Caki2 (cell line): ENCODE results near the gene FAF1. TPM values are rescaled to one million over a fixed set of nuclear protein-coding genes. Genes with fewer than 3 reads are reported as not detected.
"Not testable (repeated sequence)": the region's sequence is repeated elsewhere in the genome, so short reads cannot be mapped to it uniquely, and the experiment has no call there.

Experiments
- DNase-seq: peaks from one replicate; pipeline ENCODE4 v3.0.0-alpha.2; 2015; ENCODE audit warnings: low read depth
- in situ Hi-C: cut with HindIII; loops from 2 replicates; pipeline ENCODE4 v1.10.0; 2016; ENCODE audit warnings: low sequenced_read_pairs, low pct_unique_long_range_greater_than_20kb, mixed read lengths
- total RNA-seq: library from RNA; depleted of rRNA; stranded (reverse); fragments of >200 nt; shearing (Covaris generic); gene quantifications from 2 replicates; pipeline ENCODE4 v1.2.3, GENCODE V29; 2014; ENCODE audit warnings: low replicate concordance; rRNA removed

The FAF1 gene
- total RNA-seq = 23.7 and 75.4 TPM in 2 replicates

DNA sequence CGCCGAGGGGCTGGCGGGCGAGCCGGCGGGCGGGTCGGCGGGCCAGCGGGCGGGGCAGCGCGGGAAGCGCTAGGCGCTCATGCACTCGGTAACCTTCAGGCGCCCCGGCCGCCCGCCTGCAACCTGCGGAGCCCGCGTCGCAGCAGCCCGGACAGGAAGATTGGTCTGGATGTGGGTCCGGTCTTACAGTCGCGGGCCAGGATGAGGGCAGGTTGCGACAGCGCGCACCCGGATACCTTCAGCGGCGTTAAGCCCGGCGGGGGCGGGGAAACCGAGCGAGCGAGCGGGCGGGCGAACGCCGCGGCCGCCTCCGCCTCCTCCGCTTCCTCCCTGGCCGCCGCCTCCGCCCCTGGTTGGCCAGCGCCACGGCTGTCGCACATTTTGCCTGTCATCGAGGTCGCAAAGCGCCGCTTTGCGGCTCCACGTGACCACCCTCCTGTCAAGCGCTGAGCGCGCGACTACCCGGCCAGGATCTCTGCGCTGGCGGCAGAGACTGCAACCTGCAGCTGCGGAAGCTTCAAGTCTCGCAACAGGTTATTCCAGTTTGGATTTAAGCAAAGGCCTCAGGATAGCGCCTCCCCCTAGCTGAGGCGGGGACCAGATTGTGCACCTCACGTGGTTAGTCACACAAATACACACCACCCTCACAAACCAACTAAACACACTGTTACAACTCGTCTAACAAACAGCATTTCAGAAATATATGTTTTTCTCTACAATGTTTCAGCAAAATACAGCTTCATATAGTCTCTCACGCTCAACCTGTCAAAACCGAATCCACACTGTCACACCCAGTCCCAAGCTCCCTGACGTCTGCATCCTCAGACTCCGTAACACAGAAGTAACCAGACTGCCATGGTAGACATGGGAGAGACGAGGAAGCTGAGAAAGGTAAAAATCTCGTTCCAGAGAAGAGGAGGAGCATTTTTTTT, at the start of gene FAF1:
Gene FAF1 (minus strand): TSS at position 355 of the 932 bp plus-strand sequence. CDS start 456 bp downstream, outside the sequence.
- peak; percentile 97 for DNase-seq
- in situ Hi-C loops = no loop called here

DNA sequence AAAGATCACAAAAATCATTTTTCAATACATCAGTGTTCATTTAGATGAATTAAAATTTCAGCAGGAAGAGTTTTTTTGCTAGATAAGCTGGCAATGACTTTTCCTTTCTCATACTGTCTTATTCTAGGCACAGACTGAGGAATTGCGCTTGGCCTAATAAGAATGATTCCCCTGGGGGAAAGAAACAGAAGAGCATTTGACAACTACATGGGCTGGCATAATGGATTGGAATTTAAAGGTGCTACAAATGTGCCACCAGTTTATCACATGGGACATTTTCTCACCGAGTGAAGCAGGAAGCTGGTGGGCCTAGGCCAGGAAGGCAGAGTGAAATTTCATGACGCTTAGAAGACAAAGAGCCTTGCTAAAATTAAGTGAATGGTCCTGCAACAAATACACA, 49.3 kb upstream of the FAF1 start:
- in situ Hi-C loops = no loop called here

DNA sequence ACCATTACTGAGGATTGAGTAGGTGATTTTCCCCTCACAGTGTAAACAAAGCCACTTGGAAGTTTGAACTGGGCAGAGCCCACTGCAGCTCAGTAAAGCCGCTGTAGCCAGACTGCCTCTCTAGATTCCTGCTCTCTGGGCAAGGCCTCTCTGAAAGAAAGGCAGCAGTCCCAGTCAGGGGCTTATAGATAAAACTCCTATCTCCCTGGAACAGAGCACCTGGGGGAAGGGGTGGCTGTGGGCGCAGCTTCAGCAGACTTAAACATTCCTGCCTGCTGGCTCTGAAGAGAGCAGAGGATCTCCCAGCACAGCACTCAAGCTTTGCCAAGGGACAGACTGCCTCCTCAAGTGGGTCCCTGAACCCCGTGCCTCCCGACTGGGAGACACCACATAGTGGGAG, 45.5 kb upstream of the FAF1 start:
- DNase-seq, in situ Hi-C loops: not testable (repeated sequence)

More for the DNA sequence above, 49.3 kb upstream of the FAF1 start:
- DNase-seq = no peak

DNA sequence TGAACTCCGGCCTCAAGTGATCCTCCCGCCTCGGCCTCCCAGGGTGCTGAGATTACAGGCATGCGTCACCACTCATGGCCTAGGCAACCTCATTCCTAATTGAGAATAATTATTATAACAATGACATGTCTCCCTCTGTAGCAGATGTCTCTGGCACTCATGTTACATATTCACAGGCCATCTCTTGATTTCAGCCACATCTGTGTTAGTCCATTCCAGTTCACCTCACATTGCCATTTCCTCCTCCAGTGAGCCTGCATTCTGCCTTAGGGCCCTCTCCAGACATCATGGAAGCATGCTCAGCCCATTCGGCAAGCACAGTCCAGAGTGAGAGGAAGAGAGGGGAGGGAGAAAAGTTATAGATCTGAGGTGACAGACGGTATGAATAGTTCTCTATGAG, 42.4 kb upstream of the FAF1 start:
- in situ Hi-C loops = no loop called here
- DNase-seq = no peak

DNA sequence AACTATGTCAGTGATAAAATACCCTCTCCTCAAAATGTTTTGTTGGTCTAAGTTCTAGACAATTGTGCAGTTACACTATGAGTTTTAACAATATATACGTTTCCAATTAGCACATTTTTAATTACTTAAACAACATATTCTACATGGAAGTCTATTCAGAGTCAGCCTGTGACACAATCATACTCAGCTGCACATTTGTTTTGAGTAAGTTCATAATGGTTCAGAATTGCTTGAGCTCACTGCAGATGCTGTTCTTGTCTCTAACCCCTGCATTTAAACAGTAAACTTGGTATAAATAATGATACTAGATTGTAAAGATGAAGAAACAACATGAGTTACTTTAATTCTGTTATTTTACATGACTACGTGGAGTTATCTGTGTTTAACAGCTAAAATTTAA, 40.6 kb upstream of the FAF1 start:
- in situ Hi-C loops = no loop called here
- no peak for DNase-seq

DNA sequence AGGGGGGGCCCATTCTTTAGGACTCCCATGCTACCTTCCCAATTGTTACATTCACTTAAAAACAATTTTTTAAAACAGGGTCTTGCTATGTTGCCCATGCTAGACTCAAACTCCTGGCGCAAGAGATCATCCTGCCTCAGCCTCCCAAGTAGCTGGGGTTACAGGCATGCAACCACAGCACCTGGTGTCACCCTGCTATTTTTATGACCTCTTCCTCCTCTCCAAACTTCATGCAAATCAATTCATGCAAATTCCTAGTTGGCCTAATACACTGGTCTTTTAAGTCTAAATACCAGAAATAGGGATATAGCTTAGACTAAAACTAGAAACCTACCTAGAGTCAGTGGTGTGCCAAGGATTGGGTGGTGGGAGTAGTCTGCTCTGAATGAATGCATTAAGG, 40.1 kb upstream of the FAF1 start:
- DNase-seq = no peak
- in situ Hi-C loops = no loop called here

DNA sequence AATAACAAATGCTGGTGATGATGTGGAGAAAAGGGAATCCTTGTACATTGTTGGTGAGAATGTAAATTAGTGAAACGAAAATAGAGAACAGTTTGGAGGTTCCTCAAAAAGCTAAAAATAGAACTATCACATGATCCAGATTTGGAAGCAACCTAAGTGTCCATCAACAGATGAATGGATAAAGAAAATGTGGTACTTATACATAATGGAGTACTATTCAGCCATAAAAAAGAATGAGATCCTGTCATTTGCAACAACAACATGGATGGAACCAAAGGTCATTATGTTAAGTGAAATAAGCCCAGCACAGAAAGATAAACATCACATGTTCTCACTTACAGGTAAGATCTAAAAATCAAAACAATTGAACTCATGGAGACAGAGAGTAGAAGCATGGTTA, 39.3 kb upstream of the FAF1 start:
- in situ Hi-C loops, DNase-seq: not testable (repeated sequence)

DNA sequence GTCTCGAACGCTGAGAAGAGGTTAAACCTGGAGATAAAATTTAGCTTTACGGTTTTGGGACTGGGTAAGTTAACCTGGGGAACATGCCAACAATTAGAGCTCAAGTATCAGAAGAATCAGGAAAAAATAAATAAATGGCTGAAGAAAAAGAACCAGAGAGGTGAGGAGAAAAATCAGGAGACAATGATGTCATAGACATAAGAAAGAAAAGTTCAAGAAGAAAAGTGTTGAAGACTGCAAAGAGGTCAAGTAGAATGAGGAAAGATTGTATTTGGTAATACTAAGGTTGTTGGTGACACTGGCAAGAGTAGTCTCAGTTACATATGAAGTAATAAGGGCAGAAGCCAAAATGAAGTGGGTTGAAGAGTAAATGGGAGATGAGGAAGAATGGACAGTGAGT, 36.0 kb upstream of the FAF1 start:
- no peak for DNase-seq
- in situ Hi-C loops = no loop called here

DNA sequence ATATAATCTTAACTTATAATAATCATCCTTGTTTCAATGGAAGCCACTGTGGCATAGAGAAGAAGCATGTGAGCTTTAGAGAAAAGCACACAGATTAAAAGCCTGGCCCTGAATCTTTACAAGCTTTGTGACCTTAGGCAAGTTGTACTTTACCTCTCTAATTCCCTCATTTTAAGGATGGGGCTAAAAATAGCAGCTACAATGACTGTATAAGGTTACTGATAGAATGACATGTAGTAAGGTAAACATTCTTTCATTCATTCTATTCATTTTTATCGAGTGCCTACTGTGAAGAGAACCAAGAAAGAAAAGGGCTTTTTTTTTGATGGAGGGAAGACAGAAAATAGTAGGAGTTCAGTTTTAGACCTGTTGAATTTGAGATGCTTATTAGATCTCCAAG, 35.6 kb upstream of the FAF1 start:
- in situ Hi-C loops = no loop called here

DNA sequence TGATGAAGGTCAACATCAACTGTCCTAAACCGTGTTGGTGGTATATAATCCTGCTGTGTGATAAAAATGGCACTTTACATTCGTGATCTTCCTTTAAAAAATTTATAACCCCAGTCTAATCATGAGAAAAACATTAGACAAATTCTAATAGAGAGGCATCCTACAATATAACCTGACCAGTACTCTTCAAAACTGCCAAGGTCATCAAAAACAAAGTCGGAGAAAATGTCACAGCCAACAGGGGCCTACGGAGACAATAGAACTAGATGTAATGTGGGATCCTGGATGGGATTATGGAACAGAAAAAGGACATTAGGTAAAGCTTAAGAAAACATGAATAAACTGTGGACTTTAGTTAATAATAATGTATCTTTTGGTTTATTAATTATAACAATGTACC, 34.9 kb upstream of the FAF1 start:
- DNase-seq = no peak
- in situ Hi-C loops = no loop called here

More for the DNA sequence above, 35.6 kb upstream of the FAF1 start:
- no peak for DNase-seq

DNA sequence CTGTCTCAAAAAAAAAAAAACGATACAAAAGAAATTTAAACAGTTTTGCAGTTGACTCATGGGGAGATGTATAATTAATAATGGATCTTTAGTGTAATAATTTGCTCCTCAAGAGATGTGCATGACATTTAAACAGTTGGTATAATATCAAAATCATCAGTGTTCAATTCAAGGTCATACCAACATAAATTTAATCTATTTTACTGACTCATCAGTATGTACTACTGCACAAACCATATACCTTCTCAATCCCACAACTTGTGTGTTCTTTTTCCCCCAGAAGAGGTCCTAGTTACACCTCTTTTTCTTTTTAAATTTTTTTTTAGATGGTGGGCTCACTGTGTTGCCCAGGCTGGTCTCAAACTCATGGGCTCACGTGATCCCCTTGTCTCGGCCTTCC, 33.6 kb upstream of the FAF1 start:
- no peak for DNase-seq
- in situ Hi-C loops = no loop called here

DNA sequence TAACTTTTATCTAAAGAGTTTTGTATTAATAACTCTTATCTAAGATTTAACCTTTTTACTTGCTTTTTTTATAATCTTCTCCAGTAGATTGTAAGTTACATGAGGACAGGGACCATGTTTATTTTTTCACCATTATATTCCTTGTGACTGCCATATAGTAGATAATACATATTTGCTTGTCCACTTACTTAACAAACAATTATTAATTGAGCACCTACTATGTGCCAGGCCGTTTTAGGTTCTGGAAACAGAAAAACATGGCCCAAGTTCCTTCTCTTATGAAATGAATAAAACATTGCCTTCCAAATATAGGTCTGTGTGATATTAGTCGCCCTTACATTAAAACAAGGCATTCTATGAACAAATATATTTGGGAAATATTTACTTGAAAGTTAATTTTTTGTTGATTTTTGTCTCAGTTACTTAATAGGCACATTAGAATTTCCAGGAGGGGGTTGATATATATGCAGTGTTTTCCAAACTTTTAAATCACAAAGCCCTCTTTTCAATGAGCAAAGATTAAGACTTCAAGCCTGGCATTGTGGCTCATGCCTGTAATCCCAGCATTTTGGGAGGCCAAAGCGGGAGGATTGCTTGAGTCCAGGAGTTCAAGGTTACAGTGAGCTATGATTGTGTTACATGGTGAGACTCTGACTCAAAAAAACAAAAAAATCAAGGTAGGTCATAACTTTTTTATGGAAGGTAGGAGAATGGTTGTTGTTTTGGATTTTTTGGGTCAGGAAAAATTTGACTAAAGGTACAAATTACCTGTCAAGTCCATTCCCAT, 32.7 kb upstream of the FAF1 start:
- DNase-seq = no peak
- in situ Hi-C loops = no loop called here

DNA sequence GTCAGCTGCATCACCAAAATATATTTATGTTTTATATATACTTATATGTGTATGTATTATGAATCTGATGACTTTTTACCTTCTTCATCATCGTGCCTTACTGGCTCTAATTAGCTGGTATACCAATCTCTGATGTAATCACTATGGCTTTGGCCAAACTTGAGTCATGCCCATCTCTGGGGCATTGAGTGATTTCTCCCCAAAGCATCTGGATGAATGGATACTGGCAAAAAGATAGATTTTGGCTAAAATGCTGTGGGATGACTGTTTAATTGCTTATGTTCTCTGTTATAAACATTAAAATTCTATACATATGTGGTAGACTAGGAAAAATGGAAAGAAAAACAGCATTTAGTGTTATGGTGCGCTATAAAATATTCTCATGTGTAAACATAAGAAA, 29.6 kb upstream of the FAF1 start:
- no peak for DNase-seq
- in situ Hi-C loops = no loop called here

DNA sequence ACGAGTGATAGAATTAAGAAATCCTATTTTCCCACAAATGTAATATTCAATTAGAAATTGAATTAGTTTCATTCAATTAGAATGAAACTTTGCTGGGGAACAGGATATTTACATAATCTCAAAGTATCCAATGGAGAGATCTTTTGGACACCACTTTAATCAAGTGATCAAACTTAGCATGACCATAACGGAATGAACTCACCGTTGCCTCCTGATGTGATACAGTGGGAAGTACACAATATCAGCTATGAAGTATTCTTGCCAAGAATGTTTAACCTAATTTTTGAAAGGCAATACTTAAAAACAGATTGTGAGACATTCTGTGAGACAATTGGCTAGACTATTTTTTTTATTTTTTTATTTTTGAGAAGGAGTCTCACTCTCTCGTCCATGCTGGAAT, 26.6 kb upstream of the FAF1 start:
- in situ Hi-C loops = no loop called here
- DNase-seq = no peak

DNA sequence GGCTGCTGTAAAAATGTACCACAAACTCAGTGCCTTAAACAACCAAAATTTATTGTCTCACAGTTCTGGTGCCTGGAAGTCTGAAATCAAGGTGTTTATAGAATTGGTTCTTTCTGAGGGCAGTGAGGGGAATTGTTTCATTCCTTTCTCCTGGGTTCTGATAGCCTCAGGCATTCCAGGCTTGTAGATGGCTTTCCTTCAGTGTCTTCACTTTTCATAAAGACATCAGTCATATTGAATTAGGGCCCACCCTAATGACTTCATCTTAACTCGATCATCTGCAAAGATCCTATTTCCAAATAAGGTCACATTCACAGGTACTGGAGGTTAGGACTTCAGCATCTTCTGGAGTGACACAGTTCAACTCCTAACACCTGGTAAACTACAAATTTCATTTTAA, 25.0 kb upstream of the FAF1 start:
- in situ Hi-C loops = no loop called here
- peak; percentile 46 for DNase-seq

DNA sequence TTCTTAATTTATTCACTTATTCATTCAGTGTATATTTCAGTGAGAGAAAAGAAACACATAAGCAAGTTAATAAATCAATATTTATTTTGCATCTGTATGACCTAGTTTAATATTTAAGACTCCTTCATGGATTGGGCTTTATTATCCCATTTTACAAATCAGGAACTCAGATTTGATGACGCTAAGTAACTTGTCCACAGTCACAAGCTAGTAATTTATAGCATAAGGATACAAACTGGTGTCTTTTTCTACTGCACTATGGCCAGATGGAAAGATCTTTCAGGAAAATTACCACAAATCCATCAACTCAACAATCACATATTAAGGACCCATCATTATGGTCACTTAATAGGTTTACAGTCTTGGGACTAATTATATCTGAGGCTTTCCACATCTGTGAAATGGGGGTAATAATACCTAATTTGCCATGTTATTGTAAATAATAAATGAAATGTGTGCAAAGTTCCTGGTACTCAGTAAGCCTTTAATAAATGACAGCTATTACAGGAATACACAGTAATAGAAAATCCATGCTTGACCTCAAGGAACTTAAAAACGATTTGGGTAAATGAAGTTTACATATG, 23.2 kb upstream of the FAF1 start:
- in situ Hi-C loops = no loop called here
- DNase-seq = peak; percentile 41

DNA sequence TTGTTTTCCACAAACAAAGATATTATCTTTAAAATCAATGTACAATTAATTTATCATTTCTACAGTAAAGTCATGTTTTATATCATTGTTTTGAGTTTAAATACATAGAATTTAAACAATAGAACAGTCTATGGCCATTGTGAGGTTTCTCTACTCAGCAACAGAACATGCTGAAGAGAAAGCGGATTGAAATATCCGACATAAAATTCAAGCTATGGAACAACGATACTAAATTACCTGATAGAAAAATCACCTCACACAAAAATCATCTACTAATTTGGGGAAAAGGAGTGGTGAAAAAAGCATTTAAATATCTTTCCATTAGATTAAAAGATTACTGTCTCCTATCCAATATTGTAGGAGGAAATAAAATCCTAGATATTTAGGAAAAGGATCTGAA, 22.5 kb upstream of the FAF1 start:
- in situ Hi-C loops = no loop called here
- DNase-seq = peak; percentile 54

DNA sequence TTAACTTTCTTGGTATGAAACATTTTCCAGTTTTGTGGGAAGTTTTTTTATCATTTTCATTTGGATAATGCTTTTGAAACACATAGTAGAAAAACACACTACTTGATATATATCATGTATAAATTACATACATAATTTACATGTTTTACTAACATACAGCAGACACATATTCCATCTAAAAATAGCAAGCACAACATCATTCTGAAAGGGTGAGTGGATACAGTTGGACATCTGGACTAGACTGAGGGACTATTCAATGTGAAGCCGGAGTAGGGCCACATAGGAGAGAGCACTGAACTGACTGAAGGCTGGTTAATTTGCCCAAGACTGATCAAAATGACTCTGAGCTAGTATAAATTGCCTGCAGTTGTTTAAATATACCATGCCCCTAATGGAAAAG, 21.7 kb upstream of the FAF1 start:
- in situ Hi-C loops = no loop called here
- DNase-seq = peak; percentile 63

DNA sequence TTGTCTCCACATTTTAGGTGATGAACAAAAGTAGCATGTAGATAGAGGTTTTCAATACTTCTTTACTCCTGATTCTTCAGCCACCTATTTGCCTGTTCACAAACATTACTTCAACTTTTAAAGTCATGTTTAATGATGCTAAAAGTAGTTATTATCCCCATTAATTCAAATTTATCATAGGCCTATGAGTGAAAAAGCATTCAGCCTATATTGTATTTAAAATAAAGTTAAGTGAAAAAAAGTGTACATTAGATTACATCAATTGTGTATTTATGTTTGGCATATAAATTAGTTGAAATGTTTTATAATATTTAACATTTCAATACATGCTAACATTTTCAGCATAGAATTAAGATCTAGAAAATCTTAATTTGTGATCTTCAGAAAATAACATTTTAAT, 20.4 kb upstream of the FAF1 start:
- DNase-seq = peak; percentile 44
- in situ Hi-C loops = no loop called here
